ENCODE data around the gene AUNIP.

- no peak for TF ChIP-seq NFIC (IDR thresholded peaks at IDR 0.05; ENCODE audit: borderline replicate concordance)
- TF ChIP-seq MAX (IDR thresholded peaks at IDR 0.05; ENCODE audit: low read depth) = no peak
- TF ChIP-seq CTCF (IDR thresholded peaks at IDR 0.05) = no peak
These were observed 4.7 kb downstream of the AUNIP start for GRCh38 chr1:25854554-25854953.
